SK-N-MC (cell line): ENCODE measurements around the gene SGMS1.

Experiments used
- DNase-seq: peaks from one replicate; pipeline ENCODE4 v3.0.0-alpha.2; 2011; ENCODE audit warnings: low read depth, low spot score
- H3K27ac ChIP-seq: fragments of 200-600 bp; sonication (generic); 2 replicates; pipeline ENCODE4 v1.5.1; 2016; ENCODE audit warnings: mixed run types
- H3K36me3 ChIP-seq: fragments of 200-600 bp; sonication (generic); 2 replicates; pipeline ENCODE4 v1.6.1; 2017; ENCODE audit warnings: antibody characterized with exemption, low read length, mixed read lengths; ENCODE audit not compliant: insufficient read depth
- H3K4me3 ChIP-seq: fragments of 200-600 bp; sonication (generic); 2 replicates; pipeline ENCODE4 v1.5.1; 2016
- H3K9ac ChIP-seq: fragments of 200-600 bp; sonication (generic); 2 replicates; pipeline ENCODE4 v1.8.0; 2017; ENCODE audit warnings: mixed run types, mixed read lengths; ENCODE audit not compliant: insufficient read length
- H3K9me3 ChIP-seq: fragments of 200-600 bp; sonication (generic); 2 replicates; pipeline ENCODE4 v1.6.1; 2017; ENCODE audit warnings: low read depth, mild to moderate bottlenecking, antibody characterized with exemption, low read length, moderate library complexity, mixed read lengths
- EZH2 ChIP-seq: fragments of 200-600 bp; sonication (generic); IDR thresholded peaks from one replicate; pipeline ENCODE4 v1.6.1; 2017; ENCODE audit warnings: antibody characterized with exemption
- FOXP2 ChIP-seq: optimal IDR thresholded peaks from 2 replicates; pipeline ENCODE3; 2011; ENCODE audit warnings: mild to moderate bottlenecking, moderate library complexity; ENCODE audit not compliant: insufficient read depth; ENCODE audit errors: extremely low read length, control extremely low read depth
- POLR2AphosphoS5 ChIP-seq: IDR thresholded peaks from 2 replicates; pipeline ENCODE4 v1.6.1; 2012; ENCODE audit warnings: mild to moderate bottlenecking, low read depth, low read length, borderline replicate concordance

Gene SGMS1

GRCh38 chr10:50396491-50397311, 227.1 kb downstream of the SGMS1 start:
- no peak overlapping the region for H3K27ac ChIP-seq
- H3K36me3 ChIP-seq: no peaks in the 10 kb centered on the region
- DNase-seq: no peak
- TF ChIP-seq FOXP2 (no peak), EZH2 (no peak), POLR2AphosphoS5 (no peak)
- no peak overlapping the region for H3K4me3 ChIP-seq
- H3K9ac ChIP-seq: no peak overlapping the region
- H3K9me3 ChIP-seq: no peaks in the 10 kb centered on the region

GRCh38 chr10:50395851-50396250, 227.9 kb downstream of the SGMS1 start:
- DNase-seq: no peak
- H3K9ac ChIP-seq: no peak overlapping the region
- no peak overlapping the region for H3K27ac ChIP-seq
- H3K9me3 ChIP-seq: no peaks in the 10 kb centered on the region
- no peak for TF ChIP-seq EZH2
- no peak for TF ChIP-seq FOXP2
- TF ChIP-seq POLR2AphosphoS5: no peak
- no peak overlapping the region for H3K4me3 ChIP-seq
- no peaks in the 10 kb centered on the region for H3K36me3 ChIP-seq

DNA sequence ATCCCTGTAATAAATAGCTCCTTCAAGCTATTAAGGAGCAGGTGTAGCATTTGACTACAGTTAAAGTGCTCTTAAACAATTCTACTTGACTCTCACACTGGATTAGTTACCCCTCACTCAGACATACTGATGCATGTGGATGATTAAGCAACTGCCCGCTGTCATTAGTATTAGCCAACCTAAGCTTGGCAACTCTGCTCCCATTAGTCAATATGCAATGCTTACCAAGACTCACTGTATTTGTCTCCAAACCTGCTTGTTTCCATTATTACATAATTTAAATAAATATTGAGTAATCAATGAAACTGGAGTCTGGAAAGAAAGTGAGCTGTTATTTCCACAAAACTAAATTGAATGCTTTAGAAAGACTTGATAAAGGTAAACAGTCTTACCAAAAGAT, 228.5 kb downstream of the SGMS1 start:
- no peak for TF ChIP-seq FOXP2
- TF ChIP-seq POLR2AphosphoS5: no peak
- TF ChIP-seq EZH2: no peak
- no peak overlapping the region for H3K27ac ChIP-seq
- no peak for DNase-seq

DNA sequence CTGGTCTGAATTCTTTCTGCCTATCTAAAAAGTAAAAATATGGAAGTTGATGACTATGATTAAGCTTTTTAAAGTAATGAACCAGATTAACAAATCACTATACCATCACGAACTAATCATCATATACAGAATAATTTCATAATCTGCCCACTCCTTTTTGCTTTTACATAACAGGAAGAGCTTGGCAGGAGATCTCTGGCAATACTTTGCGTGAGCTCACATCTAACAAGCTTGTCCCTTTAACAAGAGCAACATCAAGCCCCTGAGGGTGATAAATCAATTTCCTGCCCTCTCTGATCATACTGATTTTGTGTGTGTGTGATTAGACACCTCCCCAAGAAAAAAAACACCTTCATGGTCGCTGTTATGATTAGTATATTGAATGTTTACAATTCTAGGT, 228.9 kb downstream of the SGMS1 start:
- no peaks in the 10 kb centered on the region for H3K36me3 ChIP-seq
- no peak overlapping the region for H3K4me3 ChIP-seq
- no peak overlapping the region for H3K27ac ChIP-seq
- no peak for TF ChIP-seq POLR2AphosphoS5
- no peak for DNase-seq
- H3K9ac ChIP-seq: no peak overlapping the region
- H3K9me3 ChIP-seq: no peaks in the 10 kb centered on the region

More for the DNA sequence above, 228.5 kb downstream of the SGMS1 start:
- no peaks in the 10 kb centered on the region for H3K36me3 ChIP-seq
- H3K9me3 ChIP-seq: no peaks in the 10 kb centered on the region
- H3K9ac ChIP-seq: no peak overlapping the region
- H3K4me3 ChIP-seq: no peak overlapping the region

- TF ChIP-seq POLR2AphosphoS5: no peak
- no peak for TF ChIP-seq FOXP2
- TF ChIP-seq EZH2: no peak
- Histone ChIP-seq H3K9ac (no peak overlapping the region), H3K9me3 (no peaks in the 10 kb centered on the region), H3K4me3 (no peak overlapping the region), H3K36me3 (no peaks in the 10 kb centered on the region), H3K27ac (no peak overlapping the region)
- no peak for DNase-seq
These were observed 229.8 kb downstream of the SGMS1 start for GRCh38 chr10:50393784-50394467.

DNA sequence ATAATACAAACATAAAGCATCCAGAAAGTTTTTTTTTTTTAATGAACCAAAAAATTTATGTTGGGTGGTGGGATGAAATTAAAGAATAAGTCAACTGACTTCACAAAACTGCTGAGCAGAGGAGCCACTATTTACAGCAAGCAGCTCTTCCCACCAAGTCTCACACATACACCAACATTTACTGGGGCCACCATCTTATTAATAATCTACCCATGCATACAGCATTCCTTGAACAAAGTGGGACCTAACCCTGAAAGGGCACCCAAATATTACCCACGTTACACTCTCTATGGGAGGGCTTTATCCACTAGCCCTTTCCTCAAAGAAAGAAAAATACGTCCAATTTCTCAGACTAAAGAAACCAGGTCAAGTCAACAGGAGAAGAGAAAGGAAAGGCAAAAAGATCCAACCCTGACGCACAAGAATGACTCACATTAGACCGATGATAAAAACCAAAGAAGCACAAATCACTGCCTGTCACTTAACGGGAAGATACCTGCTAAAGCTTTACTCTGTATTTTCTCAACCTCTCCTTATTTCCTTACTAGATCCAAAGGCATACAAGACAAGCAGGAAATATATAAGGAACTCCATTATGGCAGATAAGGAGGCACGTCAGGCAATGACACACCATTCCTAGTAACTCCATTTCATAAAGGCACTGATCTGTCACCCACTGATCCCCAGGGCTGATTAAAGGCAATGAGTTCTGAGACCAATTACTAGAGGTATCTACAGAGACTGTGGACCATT, 230.6 kb downstream of the SGMS1 start:
- no peak for TF ChIP-seq FOXP2
- TF ChIP-seq EZH2: no peak
- TF ChIP-seq POLR2AphosphoS5: no peak
- H3K36me3 ChIP-seq: no peaks in the 10 kb centered on the region
- H3K9ac ChIP-seq: no peak overlapping the region
- H3K27ac ChIP-seq: no peak overlapping the region
- no peak for DNase-seq
- H3K4me3 ChIP-seq: no peak overlapping the region
- no peaks in the 10 kb centered on the region for H3K9me3 ChIP-seq

- Histone ChIP-seq H3K36me3 (no peaks in the 10 kb centered on the region), H3K4me3 (no peak overlapping the region), H3K27ac (no peak overlapping the region), H3K9ac (no peak overlapping the region), H3K9me3 (no peaks in the 10 kb centered on the region)
- DNase-seq: no peak
- TF ChIP-seq EZH2 (no peak), FOXP2 (no peak), POLR2AphosphoS5 (no peak)
These were observed 231.3 kb downstream of the SGMS1 start for GRCh38 chr10:50392426-50392825.

DNA sequence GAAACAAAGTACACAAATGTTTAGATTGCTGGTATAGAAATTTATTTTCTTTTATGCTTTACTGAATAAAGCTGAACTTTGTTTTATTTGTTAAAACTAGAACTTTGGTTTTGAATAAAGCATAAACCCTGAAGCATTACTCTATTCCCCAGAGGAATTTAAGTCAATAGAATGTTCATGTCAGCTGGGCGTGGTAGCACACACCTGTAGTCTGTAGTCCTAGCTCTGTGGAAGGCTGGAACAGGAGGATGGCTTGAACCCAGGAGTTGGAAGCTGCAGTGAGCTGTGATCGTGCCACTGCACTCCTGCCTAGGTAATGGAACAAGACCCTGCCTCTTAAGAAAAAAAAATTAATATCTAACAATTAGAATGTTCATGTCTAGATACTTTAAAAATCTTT, 233.5 kb downstream of the SGMS1 start:
- Histone ChIP-seq H3K36me3 (no peaks in the 10 kb centered on the region), H3K9me3 (no peaks in the 10 kb centered on the region), H3K9ac (no peak overlapping the region), H3K27ac (no peak overlapping the region), H3K4me3 (no peak overlapping the region)
- DNase-seq: no peak
- TF ChIP-seq EZH2: no peak
- TF ChIP-seq FOXP2: no peak
- TF ChIP-seq POLR2AphosphoS5: no peak
